NCI-H345 treated with DMSO at 0.1 percent for 48 hours (cell line): Measurements from ENCODE around the gene C1RL.
"Not testable (repeated sequence)": the region's sequence is repeated elsewhere in the genome, so short reads cannot be mapped to it uniquely, and the experiment has no call there.

Experiments
- DNase-seq: peaks from one replicate; lab custom pipeline; 2025; ENCODE audit not compliant: unreplicated experiment; lab: John Stamatoyannopoulos, UW

C1RL gene

DNA sequence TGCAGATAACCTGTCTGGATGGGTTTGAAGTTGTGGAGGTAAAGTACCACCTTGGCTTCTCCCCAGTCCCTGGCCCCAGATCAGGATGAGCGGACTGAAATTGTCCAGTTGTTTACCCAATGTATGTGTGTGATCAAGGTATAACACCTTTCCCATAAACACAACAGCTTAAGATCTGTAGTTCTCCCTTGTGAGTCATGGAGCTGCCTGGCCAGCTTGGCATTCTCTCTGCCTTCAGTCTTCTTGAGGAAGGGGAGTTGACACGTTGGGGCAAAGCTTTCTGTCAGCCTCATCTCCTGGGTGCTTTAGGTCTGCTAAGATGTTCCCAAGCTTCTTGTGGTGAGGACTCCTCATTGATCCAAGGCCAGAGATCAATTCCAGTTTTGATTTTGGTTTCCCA lies 42.4 kb downstream of the C1RL start:
- DNase-seq: no peak

- no peak for DNase-seq
Measured at GRCh38 chr12:7065073-7065623, 43.9 kb downstream of the C1RL start.

GRCh38 chr12:7064516-7064915 lies 44.5 kb downstream of the C1RL start:
- no peak for DNase-seq

- DNase-seq: no peak
Measured at GRCh38 chr12:7061596-7061995, 47.4 kb downstream of the C1RL start.

GRCh38 chr12:7061138-7061537 lies 47.9 kb downstream of the C1RL start:
- DNase-seq: no peak

- no peak for DNase-seq
Measured at GRCh38 chr12:7060353-7060954, 48.6 kb downstream of the C1RL start, which contains the start of gene C1S. Gene C1S, plus strand, starts transcription at chr12:7060718. Its CDS starts 1,195 bp downstream, at chr12:7061913.

GRCh38 chr12:7059780-7060179 lies 49.2 kb downstream of the C1RL start:
- no peak for DNase-seq

DNA sequence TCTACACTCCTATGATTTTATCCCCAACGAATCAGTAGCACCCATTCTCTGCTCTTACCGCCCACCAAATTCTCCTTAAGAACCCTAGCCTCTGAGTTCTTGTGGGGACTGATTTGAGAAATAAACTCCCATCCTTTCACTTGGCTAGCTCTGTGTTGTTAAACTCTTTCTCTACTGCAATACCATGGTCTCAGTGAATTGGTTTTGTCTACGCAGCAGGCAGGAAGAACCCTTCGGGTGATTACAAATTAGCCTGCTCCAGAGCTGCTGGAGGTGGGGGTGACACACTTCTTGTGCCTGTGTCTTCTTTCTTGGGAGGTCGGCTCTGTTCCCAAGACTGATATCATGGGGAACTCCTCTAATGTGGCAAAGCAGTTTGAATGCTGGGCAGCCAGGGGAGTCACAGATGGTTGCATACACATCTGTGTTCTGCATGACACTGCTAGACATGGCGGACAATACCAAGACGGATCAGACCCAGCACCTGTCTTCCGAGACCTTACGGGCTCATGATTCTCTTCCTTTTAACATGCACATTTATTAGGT lies 50.1 kb downstream of the C1RL start:
- no peak for DNase-seq

DNA sequence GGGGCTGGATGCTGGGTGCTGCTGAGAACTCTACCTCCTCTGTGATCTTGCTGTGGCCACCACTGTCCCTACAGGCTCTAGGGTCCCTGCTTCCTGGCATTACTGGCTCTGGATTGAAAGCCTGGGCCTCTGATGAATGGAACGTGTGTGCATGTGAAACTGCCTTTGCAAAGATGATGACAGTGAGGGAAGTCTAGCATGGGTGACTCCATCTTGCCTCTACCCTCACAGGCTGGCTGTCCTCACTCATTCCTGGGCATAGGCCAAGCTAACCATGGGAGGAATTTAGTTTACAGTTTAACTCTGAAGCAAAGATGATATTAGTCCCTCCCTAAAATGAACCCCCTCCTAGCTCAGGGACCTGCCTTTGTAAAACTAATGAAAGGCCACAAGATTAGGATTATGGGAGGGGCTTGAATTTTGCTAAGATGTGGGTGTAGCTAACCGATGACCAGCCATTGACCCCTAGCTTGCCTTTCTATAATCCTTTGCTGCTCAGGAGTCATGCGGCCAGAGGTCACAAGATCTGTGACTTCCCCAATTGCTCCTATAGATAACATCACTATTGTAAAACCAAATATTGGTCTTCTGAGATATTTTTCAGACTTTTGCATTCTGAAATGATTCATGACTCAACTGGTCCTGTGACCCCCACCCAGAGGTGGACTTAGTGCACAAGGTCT lies 50.7 kb downstream of the C1RL start:
- no peak for DNase-seq

- DNase-seq: not testable (repeated sequence)
Measured at GRCh38 chr12:7055736-7056135, 53.3 kb downstream of the C1RL start.

- no peak for DNase-seq
Measured at GRCh38 chr12:7054925-7055324, 54.1 kb downstream of the C1RL start.

DNA sequence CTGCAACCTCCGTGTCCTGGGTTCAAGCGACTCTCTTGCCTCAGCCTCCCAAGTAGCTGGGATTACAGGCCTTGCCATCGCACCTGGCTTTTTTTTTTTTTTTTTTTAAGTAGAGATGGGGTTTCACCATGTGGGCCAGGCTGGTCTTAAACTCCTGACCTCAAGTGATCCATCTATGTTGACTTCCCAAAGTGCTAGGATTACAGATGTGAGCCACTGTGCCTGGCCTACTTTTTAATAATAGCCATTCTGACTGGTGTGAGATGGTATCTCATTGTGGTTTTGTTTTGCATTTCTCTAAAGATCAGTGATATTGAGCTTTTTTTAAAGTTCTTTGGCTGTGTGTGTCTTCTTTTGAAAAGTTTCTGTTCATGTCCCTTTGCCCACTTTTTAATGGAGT lies 59.0 kb downstream of the C1RL start:
- DNase-seq: not testable (repeated sequence)

DNA sequence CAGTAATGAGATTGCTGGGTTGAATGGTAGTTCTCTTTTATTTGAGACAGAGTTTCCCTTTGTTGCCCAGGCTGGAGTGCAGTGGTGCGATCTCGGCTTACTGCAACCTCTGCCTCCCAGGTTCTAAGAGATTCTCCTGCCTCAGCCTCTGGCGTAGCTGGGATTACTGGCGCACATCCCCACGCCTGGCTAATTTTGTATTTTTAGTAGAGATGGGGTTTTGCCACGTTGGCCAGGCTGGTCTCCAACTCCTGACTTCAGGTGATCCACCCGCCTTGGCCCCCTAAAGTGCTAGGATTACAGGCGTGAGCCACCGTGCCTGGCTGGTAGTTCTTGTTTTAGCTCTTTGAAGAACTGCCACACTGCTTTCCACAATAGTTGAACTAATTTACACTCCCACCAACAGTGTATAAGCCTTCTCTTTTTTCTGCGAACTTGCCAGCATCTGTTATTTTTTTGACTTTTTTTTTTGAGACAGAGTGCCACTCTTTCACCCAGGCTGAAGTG lies 59.5 kb downstream of the C1RL start:
- DNase-seq: not testable (repeated sequence)

GRCh38 chr12:7047306-7047705 lies 61.7 kb downstream of the C1RL start:
- no peak for DNase-seq

- DNase-seq: no peak
Measured at GRCh38 chr12:7046383-7047105, 62.5 kb downstream of the C1RL start.

DNA sequence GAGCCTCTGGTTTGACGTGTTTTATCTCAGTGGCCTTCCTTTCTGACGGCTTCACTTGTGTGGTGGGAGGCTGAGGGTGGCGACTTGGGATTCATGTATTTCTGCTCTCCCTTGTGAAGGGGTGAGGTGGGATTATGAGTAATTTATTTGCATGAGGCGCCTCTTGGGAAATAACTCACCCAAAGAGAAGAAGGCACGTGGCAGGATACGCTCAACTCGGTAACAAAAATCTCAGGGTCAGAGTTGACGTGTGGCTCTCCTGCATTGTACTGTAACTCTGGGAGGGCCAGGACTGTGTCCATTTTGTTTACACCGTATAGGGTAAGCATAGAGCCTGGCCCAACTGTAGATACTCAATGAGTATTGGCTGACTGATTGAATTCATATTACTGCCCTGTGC lies 63.1 kb downstream of the C1RL start:
- DNase-seq: no peak
